GM19240 (cell line): Measurements from ENCODE around the gene AK8.

Source experiments
- DNase-seq: peaks from one replicate; pipeline ENCODE4 v3.0.0; 2011; ENCODE audit warnings: low spot score; ENCODE audit not compliant: insufficient read length

The AK8 gene

DNA sequence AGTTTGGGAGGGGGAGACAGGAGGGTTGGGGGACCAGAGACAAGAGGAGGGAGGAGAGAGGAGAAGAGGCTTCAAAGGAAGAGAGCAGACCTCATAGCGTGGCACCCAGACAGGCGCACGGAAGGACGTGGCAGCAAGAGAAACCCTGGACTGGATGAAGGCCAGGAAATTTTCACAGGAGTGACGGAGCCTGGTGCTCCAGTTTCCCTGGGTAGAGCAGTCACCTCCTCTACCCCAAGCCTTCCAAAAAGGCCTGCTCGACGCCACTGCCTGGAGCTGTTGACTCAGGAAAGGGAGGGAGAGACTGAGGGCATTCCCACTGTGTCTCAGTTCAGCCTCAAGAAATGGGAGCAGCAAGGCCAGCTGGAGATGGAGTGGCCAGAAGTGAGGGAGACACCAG, 19.3 kb downstream of the AK8 start:
- DNase-seq: no peak

DNA sequence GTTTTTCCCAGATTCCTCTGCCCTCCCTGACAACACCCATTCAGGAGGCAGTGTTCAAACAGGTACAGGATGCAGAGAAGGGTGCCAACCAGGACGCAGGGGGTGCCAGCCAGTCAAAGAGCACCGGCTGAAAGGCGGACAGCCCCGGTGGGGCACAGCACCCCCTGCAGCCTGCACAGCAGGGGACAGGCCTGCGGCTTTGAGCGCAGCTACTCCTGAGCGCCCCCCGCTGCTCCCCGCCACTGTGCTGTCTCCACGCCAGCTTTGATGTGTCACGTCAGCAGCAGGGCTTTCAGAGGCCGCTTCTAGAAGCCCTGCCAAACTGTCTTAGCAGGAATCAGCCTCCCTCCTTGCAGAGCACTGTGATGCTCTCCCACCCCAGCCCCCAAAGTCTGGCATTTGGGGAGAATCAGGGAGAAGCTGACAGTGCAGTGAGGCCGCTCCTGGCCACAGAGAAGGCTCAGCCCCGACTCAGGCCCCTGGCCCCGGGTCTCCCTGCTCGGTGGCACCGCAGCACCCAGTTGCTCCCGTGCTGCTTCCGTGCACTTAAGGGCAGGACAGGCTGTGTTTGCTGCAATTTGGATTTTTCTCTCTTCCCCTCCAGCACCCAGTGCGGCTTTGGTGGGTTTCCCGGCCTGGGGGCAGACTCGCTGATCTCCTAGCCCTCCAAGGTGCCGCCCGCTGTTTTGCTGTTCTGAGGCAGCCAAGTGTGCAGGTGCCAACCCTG, 20.3 kb downstream of the AK8 start:
- DNase-seq: no peak

DNA sequence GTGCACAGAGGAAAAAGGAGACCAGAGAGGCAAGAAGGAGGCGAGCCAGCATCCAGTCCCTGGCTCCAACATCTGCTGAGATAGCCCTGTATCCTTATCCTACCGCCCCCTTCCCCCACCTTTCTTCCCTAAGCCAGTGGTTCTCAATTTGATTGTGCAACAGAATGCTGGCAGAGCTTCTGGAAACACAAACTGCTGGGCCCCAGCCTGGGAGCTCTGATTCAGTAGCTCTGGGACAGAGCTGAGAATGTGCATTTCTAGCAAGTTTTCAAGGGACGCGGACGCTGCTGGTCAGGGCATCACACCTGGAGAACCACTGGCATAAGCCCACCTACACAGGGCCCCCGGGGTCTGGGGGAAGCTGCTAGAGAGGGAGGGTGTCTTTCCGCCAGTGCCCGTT, 21.1 kb downstream of the AK8 start:
- no peak for DNase-seq

DNA sequence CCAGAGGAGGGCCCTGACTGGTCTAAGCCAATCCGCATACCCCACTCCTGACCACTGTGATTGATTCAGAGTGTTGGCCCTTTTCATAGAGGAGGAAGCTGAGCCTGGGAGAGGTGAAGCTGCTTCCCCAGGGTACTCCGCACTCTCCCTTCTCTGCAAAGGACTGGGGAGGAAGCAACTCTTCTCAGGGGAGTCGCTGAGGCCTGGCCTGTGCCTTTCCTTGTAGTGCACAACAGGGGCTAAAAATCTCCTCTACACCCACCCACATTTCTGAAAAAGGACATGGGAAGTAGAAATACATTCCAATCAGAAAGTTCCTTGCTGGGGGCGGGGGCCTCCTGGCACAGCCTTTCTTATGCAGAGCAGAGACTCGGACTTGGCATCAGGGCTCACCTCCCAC, 22.2 kb downstream of the AK8 start:
- DNase-seq: no peak

DNA sequence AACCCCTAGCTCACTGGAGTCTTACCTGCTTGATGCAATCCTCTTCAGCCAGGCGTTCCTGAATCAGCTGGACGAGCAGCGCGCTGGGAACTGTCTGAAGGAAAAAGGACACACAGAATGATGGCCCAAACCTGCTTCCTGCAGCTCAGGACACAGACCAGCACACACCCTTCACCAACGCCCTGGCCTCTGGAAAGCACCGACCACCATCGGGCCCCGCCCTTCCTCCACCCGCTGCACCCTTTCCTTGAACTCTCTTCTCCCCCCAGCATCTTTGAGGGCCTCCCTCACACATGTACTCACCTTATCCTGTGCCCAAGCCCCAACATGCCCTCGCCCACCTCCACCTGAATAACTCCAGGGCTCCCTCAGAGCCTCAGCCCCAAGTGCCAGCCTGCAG, 23.3 kb downstream of the AK8 start:
- no peak for DNase-seq

DNA sequence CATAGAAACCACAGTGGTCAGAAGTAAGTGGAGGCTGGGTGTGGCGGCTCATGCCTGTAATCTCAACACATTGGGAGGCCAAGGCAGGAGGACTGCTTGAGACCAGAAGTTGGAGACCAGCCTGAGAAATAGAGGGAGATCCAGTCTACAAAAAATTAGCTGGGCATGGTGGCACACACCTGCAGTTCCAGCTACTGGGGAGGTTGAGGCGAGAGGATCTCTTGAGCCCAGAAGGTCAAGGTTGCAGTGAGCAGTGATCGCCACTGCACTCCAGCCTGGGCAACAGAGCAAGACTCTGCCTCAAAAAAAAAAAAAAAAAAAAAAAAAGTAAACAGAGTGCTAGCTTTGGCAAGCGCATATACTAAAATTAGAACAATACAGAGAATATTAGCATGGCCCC, 24.6 kb downstream of the AK8 start:
- DNase-seq: no peak

DNA sequence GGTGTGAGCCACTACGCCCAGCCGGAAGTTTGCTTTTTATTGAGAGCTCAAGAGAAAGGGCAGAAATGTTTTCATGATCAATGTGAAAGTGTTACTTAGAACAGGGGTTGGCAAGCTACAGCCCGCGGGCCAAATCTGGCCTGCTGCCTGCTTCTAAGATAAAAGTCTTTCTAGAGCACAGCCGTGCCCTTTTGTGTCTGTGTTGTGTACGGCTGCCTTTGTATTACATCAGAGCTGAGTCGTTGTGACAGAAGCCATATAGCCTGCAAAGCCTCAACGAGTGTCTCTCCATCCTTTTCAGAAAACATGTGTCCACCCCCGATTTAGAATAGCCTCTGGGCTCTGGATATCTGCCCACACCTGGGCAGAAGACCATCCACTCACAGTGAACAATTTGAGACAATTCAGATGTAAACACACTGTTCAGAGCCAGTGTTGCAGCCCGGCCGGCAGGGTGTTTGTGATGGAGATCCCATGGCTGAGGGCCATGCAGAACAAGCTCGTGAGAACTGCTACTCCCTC, 28.8 kb downstream of the AK8 start:
- no peak for DNase-seq

DNA sequence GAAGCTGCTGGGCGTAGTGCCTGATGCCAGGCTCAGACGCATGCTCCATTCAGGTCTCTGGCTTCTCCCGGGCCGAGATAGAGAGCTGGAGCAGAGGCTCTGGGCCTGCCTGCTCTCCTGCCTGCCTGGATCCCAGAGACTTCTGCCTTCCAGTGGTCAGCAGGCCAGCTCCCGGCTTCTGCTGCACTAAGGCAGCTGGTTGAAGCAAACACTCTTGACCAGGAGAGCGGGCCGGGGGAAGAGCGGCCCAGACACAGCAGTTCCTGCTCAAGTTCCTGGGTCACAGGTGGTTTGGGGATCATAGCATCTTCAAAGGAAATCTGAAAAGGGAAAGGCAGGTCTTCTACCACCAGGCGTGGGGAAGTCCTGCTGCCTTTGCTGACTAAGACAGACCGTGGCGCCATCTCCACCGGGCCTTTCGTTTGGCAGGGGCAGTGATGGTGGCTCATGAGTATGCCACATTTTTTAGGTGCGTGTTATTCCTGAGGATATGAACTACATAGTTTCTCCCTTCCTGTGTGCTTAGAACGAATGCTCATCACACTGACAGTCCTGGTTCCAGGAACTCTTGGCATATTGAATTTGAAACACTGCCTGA, 31.1 kb downstream of the AK8 start:
- no peak for DNase-seq

DNA sequence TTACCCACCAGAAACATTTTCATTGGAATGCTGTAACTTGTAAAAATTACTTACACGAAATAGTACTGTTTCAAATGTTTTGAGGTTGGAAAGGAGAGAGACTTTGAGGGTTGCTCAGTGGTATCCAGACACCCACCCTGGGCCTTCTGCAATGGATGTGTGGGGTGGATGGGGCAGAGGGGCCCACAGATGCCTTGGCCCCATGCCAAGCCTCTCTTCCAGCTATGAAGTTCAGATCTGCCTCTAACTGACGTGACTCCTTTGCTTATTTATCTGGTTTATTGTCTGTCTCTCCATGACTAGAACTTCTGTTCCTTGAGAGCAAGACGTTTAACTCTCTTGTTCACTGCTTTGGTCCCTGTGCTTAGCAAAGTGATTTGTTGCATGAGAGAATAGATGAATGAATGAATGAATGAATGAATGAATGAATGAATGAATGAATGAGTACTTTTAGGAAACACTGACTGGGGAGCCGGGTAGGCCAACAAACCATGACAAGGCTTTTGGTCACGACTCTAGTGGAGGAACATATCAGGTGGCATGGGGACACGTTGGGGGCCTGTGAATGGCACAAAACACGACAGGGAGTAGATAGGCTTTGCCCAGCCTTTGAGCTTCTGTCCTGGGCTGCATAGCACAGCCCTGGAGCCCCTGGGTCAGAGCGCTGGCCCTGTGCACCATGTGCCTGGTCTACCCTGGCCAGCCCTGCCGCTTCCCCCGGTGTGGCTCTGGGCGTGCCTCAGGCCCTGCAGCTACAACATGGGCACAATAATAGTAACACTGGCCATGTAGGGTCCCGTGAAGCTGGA, 31.8 kb downstream of the AK8 start:
- DNase-seq: no peak

DNA sequence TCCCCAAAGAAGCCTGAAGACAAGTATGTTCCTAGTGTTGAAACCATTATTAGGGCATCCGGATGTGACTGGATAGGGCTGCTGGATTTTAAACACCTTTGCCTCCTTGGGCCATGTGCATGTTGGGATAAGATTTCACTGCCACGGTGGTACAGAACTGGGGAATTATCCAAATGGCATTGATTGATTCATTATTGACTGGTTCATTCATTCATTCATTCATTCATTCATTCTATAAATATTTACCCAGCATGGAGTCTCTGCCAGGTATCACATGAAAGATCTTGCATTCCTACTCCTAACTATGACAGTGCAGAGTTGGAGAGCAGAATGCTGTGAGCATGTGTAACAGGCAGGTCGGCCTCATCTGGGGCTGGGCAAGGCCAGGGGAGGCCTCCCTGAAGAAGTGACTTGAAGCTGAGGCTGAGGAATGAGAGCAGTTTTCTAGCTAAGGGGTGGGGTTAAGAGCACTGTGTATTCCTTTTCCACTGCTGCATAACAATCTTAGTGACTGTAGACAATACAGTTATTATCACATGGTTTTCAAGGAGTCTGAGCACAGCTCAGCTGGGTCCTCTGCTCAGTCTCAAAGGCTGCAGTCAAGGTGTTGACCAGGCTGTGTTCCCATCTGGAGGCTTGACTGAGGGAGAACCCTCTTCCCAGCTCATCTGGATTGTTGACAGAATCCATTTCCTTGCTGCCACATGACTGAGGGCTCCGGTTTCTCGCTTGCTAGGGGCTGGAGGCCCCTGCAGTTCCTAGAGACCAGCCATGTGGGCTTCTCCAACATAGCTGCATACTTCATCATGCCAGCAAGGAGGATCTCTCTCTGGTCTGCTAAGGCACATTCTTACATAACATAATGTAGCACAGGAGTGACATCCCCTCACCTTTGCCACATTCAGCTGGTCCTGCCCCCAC, 35.7 kb downstream of the AK8 start:
- no peak for DNase-seq

DNA sequence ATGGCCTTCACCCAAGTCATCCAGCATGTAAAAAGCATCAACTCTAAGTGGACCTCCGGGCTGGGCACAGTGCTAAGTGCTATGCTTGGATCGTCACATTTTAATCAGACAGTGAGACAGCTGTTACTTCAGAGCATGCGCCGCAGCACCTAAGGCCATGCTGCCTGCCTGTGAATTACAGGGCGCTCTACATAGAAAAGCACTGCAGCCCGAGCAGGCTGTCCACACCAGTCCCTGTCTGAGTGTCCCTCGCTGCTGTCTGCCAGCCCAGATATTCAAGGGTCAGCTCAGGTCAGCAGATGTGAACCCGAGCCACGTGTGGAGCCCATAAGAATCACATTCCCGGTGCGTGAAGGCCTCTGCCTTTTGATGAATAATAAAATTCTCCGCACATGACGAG, 37.1 kb downstream of the AK8 start:
- DNase-seq: no peak

DNA sequence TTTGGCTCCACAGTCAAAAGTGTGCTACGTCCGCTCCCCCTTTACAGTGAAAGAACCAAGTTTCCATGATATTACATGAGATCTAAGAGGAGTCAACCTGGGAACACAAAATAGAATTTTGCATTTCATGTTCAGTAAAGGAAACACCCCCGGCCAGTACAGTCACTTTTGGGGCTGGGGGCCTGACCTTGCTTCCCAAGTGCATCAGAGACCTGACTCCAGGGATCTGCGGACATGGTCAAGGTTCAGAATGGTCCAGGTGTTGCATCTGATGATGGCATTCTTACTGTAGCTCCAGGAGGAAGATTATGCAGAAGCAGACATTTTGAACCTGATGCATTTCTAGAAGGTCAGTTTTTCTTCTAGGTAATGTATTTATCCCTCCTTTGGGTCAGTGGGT, 39.8 kb downstream of the AK8 start:
- no peak for DNase-seq

DNA sequence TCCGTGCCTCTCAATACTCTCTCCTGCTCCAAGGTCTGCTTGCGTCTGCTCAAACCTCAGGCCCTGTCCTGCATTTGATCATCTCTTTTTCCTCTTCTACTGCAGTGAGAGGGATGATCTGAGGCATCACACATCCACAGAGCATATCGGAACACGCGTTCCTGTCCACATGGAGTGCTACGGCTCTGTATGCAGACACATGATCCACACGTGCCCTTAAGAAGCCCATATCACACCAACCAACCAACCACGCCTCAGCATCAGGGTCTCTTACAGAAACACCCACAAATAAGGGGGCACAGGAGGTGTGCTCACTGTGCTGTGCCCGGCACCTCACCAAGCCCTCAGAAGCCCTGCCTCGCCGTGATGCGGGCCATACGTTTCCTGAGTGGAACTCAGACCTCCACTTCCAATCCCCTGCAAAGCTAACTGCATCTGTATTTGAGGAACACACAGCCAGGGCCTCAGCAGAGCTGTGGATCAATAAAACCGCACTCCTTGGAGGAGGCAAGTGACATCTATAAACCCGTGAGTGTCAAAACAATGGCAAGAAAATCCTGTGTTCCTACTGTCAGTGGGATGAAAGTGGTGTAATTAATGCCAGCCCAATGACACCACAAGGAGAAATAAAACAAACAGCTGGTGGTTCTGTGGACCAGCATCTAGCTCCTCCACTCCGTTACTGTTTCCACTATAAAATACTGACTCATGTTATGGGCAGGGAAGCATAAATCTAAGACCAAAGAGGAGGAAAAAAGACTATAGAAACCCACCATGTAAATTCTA, 40.4 kb downstream of the AK8 start:
- no peak for DNase-seq

DNA sequence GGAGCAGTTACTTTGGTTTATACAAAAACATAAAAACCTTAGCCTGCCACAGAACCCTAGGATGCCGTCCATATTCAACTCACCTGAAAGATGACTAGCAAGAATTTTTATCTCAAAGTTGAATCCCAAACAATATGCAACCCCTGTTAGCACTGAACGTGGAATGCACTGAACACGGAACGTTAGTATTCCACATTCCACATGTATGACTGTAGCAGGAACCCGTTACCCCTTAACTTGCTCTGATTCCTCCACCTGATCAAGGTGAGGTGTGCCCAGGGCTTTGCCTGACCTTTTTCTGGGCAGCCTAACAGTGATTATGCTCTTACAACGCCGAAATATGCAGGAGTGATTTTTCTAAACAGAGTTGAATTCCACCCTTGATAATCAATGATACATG, 43.7 kb downstream of the AK8 start:
- no peak for DNase-seq

DNA sequence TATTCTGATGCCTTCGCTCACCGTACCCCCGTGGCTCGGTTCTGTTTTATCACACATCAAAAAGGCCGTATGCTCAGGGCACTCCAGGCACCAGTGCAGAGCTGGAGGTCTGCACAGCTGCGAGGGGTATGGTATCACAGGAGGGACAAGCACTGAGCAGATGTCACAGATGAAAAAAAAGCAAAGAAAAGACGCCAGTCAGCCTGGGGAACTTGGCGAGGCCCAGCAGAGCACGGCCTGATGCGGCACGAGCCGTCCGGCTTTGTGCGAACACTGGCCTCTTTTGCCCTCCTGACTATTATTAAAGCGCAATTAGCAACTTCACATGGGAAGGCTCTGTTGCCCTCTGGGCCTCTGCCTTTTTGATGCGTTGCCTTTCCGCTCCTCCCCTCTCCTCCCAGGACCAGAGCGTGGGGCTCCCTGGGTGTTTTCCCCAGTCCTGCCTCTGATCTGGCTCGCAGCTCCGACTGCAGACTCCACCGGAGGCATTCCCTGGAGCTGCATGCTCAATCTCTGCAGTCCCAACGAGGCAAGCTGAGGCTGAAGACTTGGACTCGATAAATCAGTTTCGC, 44.4 kb downstream of the AK8 start:
- DNase-seq: no peak

DNA sequence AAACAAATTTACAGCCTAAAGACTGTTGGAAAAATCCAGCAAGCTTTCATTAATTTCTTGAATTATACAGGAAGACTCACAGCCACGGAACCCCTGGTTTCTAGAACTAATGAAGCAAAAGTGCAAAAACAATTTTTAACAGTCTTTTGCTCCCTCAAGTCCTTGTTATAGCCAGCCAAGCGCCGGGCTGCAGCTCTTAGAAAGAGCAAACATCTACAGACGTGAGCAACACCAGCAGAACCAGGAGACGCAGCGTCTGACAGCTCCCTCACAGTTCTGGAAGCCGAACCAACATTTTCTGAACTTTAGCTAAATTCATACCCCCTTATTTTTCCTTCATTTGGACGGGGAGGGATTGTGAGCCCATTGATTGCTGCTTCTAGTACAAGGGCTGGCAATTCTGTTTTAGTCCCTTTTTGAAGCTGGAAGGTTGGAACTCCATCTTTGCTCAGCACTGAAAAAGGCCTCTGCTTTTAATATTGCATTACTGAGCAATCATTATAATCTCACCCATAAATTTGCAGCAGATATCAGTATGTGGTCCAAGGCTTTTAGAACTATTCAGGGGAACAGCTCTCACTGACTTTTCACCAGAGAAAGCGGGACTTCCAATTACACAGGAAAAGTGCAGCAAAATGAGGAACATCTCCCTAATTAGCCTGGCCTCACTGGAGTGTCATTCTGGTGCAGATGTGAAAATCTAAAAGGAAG, 45.8 kb downstream of the AK8 start:
- DNase-seq: no peak

DNA sequence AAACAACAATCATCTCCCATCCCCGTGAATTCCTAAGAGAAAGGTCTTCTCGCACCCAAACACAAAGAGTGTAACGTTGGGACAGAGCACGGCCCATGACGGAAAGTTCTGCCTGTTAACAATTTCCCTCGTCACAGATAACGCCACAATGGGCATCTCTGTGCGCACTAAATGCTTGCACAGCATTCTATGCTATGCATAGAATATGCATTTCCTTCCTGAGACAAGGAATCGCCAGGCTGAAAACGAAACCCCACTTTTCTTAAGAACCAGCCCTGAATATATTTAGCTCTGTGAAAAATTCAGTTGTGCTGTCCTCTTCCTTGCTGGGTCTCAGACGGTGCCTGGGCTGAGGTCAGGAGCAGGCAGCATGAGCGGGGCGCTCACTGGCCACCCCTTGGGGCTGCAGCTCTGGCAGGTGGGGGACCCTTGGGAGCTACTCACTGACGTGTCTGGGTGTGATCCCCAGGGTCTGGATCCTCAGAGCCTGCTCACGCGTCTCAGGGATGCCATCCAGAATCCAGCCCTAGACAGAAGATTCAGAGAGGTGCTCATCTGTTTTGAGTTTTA, 49.8 kb downstream of the AK8 start:
- DNase-seq: no peak

DNA sequence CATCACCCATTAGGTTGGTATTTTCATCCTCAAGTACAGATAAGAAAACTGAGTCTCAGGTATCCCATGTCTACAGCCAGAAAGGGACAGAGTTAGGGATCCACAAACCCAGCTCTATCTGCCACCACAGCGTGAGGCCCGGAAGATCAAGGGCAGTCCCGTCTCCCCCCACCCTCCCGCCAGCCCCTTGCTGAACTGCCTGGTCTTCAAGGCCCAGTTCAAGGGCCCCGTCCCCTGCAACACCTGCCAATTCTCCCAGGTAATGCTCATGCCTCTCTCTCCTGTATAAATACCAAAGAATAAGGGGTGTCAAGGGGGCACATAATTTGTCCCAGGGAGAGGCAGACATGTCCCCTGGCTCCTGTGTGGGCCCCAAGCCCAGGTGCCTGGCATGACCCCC, 50.7 kb downstream of the AK8 start:
- DNase-seq: no peak
